Lower leg skin (tissue), 4 donors: Measurements from ENCODE around the gene PLAAT3. TPM values are rescaled to one million over a fixed set of nuclear protein-coding genes. Genes with fewer than 3 reads are reported as not detected.
"Not testable (repeated sequence)": the region's sequence is repeated elsewhere in the genome, so short reads cannot be mapped to it uniquely, and the experiment has no call there.

Source experiments
- DNase-seq, 2 donors: peaks; one replicate each; pipeline ENCODE4 v3.0.0-alpha.2; 2019; ENCODE audit warnings: low spot score in 2 of 2
- H3K4me3 ChIP-seq: fragments of 200-600 bp; sonication (generic); 2 replicates; pipeline ENCODE4 v1.5.1; 2017; ENCODE audit warnings: mild to moderate bottlenecking, low read depth; ENCODE audit not compliant: poor library complexity, severe bottlenecking
- CTCF ChIP-seq, 3 donors: fragments of 450-650 bp; IDR thresholded peaks; one replicate each; pipeline ENCODE4 v1.5.1; 2016; ENCODE audit warnings: antibody characterized with exemption in 3 of 3, mild to moderate bottlenecking in 3 of 3, moderate library complexity in 2 of 3
- POLR2A ChIP-seq, 2 donors: fragments of 450-650 bp; IDR thresholded peaks; one replicate each; pipeline ENCODE4 v1.6.1; 2016 to 2017; ENCODE audit warnings: antibody characterized with exemption in 2 of 2, mild to moderate bottlenecking in 1 of 2, moderate library complexity in 1 of 2
- WGBS, 2 donors: methylation state at CpG; one replicate each; pipeline ENCODE4 v1.1.5; 2018; 5-methylcytosine and 5-hydroxymethylcytosine counted together
- intact Hi-C: fragments of 100-400 bp; cut with DNase I; formaldehyde crosslinking; loops from one replicate; pipeline ENCODE4 v1.15.0; 2023; ENCODE audit warnings: low total_unique reads
- total RNA-seq, 4 donors: library from RNA; depleted of rRNA; stranded (reverse); fragments of >200 nt; gene quantifications; one replicate each; pipeline ENCODE4 v1.1.0, GENCODE V29; 2016

Gene PLAAT3
- total RNA-seq, 4 donors from 2014 or later: 9.8 to 15.1 (median 12.3) TPM

- no peak overlapping the region for H3K4me3 ChIP-seq
- 74 to 78% methylated on average over 3 of the region's 3 CpGs for WGBS, 2 donors
- TF ChIP-seq CTCF (IDR thresholded peaks at IDR 0.05) (no peak), POLR2A (IDR thresholded peaks at IDR 0.05) (no peak)
- intact Hi-C loops: no loop called here
- DNase-seq: no peak
These were observed 25.1 kb upstream of the PLAAT3 start for GRCh38 chr11:63639199-63639832.

GRCh38 chr11:63638436-63638835 is 24.2 kb upstream of the PLAAT3 start:
- 91 to 93% methylated on average over 8 of the region's 8 CpGs for WGBS, 2 donors
- intact Hi-C loops, DNase-seq, H3K4me3 ChIP-seq: not testable (repeated sequence)

- DNase-seq: peak in 1 of 2 donors; percentile 38
- 71 to 73% methylated on average over 10 of the region's 10 CpGs for WGBS, 2 donors
- TF ChIP-seq POLR2A (IDR thresholded peaks at IDR 0.05) (no peak), CTCF (IDR thresholded peaks at IDR 0.05) (no peak)
- intact Hi-C loops: loop anchor here (2.0 kb wide), 1 partner anchor 157 kb away; no protein-coding TSS in a partner anchor
- no peak overlapping the region for H3K4me3 ChIP-seq
These were observed 21.7 kb upstream of the PLAAT3 start for GRCh38 chr11:63635762-63636465.

- no peak for DNase-seq
- TF ChIP-seq CTCF (IDR thresholded peaks at IDR 0.05): no peak
- TF ChIP-seq POLR2A (IDR thresholded peaks at IDR 0.05): no peak
- no peak overlapping the region for H3K4me3 ChIP-seq
- 88 to 96% methylated on average over 3 of the region's 3 CpGs for WGBS, 2 donors
- intact Hi-C loops: no loop called here
These were observed 15.2 kb upstream of the PLAAT3 start for GRCh38 chr11:63629426-63629825.

- intact Hi-C loops: no loop called here
- no peak for TF ChIP-seq POLR2A (IDR thresholded peaks at IDR 0.05)
- no peak for TF ChIP-seq CTCF (IDR thresholded peaks at IDR 0.05)
- no peak overlapping the region for H3K4me3 ChIP-seq
- DNase-seq: no peak
- WGBS, 2 donors: 46 to 56% methylated on average over 7 of the region's 7 CpGs
These were observed 9.4 kb upstream of the PLAAT3 start for GRCh38 chr11:63623513-63624140.

GRCh38 chr11:63622323-63622722 is 8.1 kb upstream of the PLAAT3 start:
- H3K4me3 ChIP-seq: no peak overlapping the region
- 35% methylated on average over 2 of the region's 2 CpGs for WGBS, 2 donors
- intact Hi-C loops: no loop called here
- TF ChIP-seq CTCF (IDR thresholded peaks at IDR 0.05) (no peak), POLR2A (IDR thresholded peaks at IDR 0.05) (no peak)
- DNase-seq: no peak
